ENCODE data around the gene RTN4R.

The RTN4R gene

GRCh38 chr22:20222764-20223420 is 45.2 kb downstream of the RTN4R start:
- TF ChIP-seq, protein P1, sequence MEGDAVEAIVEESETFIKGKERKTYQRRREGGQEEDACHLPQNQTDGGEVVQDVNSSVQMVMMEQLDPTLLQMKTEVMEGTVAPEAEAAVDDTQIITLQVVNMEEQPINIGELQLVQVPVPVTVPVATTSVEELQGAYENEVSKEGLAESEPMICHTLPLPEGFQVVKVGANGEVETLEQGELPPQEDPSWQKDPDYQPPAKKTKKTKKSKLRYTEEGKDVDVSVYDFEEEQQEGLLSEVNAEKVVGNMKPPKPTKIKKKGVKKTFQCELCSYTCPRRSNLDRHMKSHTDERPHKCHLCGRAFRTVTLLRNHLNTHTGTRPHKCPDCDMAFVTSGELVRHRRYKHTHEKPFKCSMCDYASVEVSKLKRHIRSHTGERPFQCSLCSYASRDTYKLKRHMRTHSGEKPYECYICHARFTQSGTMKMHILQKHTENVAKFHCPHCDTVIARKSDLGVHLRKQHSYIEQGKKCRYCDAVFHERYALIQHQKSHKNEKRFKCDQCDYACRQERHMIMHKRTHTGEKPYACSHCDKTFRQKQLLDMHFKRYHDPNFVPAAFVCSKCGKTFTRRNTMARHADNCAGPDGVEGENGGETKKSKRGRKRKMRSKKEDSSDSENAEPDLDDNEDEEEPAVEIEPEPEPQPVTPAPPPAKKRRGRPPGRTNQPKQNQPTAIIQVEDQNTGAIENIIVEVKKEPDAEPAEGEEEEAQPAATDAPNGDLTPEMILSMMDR (conservative IDR thresholded peaks at IDR 0.05) = no peak
- H3K27ac ChIP-seq = peak overlapping the region; percentile 84

GRCh38 chr22:20221421-20222340 is 46.4 kb downstream of the RTN4R start:
- H3K27ac ChIP-seq = peak overlapping the region; percentile 84
- TF ChIP-seq, protein P1 (conservative IDR thresholded peaks at IDR 0.05) = no peak

GRCh38 chr22:20220629-20221026 is 47.5 kb downstream of the RTN4R start:
- TF ChIP-seq, protein P1 (conservative IDR thresholded peaks at IDR 0.05) = no peak
- peak overlapping the region; percentile 84 for H3K27ac ChIP-seq

DNA sequence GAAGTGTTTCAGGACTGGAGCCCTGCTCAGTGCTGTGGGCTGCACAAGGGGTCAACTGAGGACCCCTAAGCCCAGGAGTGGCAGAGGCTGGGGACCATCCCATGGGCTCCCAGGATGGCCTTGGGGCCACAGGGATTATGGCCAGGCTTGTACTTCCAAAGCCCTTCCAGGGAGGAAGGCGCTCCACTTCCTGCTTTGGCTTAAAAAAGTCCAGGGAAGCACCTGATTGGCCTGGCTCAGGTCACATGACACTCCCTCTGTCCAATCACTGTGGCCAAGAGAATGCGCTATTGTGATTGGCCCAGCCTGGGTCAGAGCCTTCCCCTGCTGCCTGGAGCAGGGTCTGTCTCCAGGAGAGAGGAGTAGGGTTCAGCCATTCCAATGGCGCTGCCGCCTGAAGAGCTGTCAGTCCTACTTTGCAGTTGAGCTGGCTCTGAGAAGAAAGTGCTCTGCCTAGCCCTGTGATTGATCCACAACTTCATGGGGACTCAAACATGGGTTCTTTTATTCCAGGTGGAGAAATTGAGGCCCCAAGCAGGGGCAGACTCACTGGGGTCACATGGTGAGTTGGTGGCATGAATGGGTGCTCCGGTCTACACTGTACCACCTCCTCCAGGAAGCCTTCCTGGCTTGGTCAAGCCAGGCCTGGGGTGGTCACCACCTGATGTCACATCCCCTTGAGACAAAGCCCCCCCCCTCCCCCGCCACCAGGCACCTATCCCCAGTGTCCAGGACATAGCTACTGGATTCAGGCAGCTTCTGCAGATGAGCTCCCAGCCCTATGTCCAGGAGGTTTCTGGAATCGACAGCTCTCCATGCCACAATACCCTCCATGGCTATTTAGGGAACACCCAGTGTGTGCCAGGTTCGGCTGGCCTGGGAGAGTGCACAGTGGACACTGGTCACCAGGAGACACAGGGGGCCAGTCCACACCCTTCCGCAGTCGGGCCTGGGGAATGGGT is 48.2 kb downstream of the RTN4R start:
- TF ChIP-seq, protein P1 (conservative IDR thresholded peaks at IDR 0.05) = no peak

DNA sequence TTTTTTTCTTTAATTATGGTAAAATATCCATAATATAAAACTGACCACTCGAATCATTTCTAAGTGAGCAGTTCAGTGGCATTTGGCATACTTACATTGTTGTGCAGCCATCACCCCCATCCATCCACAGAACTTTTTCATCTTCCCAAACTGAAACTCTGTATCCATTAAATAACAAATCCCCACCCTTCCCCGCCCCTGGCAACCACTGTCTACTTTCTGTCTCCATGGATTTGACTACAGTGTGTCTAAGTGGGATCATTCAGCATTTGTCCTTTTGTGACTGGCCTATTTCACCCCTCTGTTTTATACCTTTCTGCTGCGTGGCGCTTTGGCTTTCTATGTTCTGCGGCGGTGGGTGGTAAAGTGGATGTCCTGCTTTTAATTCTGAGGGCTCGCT is 49.1 kb downstream of the RTN4R start:
- no peak overlapping the region for H3K27ac ChIP-seq
- TF ChIP-seq, protein P1 (conservative IDR thresholded peaks at IDR 0.05) = no peak

More for the DNA sequence above, 48.2 kb downstream of the RTN4R start:
- H3K27ac ChIP-seq = peak overlapping the region; percentile 84

- no peak overlapping the region for H3K27ac ChIP-seq
- TF ChIP-seq, protein P1 (conservative IDR thresholded peaks at IDR 0.05) = no peak
Measured at GRCh38 chr22:20218326-20218872, 49.7 kb downstream of the RTN4R start.

Measured in VCaP (cell line).